Measurements from ENCODE around the gene ASTN2.

ASTN2 gene

DNA sequence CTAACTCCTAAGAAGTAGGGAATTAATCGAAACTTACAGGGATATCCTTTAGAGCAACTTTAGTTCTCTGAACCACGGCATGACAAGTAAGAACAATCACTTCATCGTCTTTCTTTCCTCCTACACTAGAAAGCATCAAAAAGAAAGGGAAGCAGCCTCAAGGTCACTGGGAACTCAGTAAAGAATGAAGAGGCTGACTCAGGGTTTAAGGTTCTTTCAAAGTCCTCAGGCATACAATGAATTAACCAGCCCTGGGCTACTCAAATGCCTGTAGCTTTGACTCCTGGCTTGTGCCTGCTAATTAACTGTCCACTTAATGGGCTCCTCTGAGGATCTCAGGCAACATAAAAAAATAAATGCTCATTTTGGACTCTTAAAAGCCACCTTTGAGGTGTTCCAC lies 625.8 kb downstream of the ASTN2 start:
- DNase-seq: peak; percentile 18

- DNase-seq: no peak
These were observed 628.1 kb downstream of the ASTN2 start for GRCh38 chr9:116786737-116787136.

- DNase-seq: no peak
These were observed 637.7 kb downstream of the ASTN2 start for GRCh38 chr9:116777116-116777515.

GRCh38 chr9:116774421-116775180 lies 640.3 kb downstream of the ASTN2 start:
- peak; percentile 32 for DNase-seq

GRCh38 chr9:116767219-116767618 lies 647.6 kb downstream of the ASTN2 start:
- DNase-seq: no peak

DNA sequence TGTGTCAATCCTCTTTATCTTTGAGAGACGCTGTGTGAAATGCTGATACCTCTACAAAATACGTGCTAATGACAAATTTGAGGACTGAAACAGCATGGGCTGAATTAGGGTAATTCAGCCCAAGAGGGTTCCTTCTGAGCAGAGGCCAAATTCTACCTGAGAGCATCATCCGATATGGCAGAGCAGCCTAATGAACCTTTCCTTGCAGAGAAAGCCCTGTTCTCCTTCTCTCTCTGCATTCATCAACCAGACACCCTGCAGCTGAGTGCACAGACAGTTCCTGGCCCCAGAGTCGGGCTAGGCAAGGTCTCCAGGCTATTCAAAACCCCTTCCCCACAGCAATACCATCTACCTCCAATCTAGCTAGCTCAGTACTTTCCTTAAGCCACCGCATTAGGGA lies 649.8 kb downstream of the ASTN2 start:
- no peak for DNase-seq

DNA sequence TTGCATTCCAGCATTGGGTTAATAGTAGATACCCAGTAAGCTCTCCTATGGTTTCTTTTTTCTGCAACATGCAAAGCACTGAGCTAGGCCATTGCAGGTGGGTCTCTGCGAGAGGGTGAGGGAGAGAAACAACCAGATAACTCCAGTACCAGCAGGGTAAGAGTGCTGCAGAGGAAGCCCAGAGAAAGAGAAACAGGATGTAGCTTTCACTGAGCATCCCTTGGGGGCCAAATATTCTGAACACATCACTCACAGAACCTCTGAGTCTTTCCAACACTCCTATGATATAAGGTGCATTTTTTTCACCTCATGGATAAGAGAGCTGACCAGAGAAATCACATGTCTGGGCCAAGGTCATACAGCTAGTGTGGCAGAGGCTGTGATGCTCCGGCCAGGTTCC lies 651.1 kb downstream of the ASTN2 start:
- no peak for DNase-seq

DNA sequence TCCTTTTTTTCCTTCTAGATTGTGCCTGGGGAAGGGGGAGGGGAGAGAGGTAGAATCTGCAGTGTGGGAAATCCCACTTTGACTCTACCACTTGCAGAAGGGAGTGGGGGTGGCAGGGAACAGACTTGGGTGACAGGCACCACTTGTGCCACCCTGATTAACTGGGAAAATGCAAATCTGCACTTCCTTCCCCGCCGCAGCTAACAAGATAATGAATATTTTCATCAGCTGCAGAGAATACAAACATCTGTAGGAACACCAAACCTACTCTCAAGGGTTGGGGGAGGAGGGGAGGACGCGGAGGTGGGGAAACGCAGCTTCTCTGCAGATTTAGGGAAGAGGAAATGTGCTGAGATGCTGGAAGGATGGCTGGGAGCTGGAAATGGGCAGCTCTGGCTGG lies 654.2 kb downstream of the ASTN2 start:
- DNase-seq: no peak

DNA sequence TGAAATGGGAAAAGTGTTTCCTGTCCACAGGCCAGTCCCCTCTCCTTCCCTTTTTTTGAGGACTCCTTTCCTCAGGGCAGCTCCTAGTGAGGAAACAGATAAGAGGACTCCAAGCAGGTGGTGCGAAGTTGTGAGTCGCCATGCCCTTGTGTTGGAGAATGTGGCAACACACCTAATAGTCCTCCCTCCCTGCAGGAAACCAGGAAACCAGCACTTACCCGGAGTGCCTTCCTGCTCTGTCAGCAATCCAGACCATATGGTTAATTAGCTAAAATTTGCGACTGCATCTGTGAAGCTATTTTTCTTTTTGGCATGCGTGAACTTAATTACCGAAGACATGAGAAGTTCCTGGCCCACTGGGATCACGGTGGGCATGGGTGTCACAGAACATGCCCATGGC lies 657.8 kb downstream of the ASTN2 start:
- DNase-seq: no peak

DNA sequence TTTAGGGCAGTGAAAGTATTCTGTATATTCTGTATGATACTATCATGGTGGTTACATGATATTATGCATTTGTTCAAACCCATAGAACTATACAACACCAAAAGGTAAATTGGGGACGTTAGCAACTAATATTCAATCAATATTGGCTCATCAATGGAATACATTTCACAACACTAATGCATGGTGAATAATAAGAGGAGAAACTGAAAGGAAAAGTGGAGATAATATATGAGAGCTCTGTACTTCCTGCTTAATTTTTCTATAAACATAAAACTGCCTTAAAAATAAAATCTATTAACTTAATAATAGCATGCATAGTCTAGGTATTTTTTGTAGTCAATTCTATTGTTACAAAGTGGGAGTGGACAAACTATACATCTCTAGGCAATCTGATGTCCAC lies 661.5 kb downstream of the ASTN2 start:
- DNase-seq: no peak

GRCh38 chr9:116750510-116750909 lies 664.3 kb downstream of the ASTN2 start:
- DNase-seq: no peak

- DNase-seq: no peak
These were observed 665.1 kb downstream of the ASTN2 start for GRCh38 chr9:116749772-116750171.

DNA sequence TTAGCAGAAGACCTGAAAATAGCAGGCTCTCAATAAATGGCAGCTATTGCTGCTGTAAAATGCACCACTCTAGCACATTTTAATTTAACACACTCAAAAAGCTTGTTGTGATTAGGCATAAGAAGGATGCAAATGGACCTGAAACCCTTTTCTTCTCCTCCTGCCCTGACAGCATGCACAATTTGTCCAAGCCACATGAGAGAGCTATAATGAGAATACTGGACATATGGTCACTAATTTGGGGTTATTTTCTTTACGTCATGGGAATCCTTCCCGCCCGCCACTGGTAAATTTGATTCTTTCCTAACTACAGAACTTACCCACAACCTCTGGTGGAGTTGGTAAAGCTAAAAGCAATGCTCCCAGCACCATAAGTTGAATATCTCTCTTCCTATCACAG lies 665.7 kb downstream of the ASTN2 start:
- no peak for DNase-seq

DNA sequence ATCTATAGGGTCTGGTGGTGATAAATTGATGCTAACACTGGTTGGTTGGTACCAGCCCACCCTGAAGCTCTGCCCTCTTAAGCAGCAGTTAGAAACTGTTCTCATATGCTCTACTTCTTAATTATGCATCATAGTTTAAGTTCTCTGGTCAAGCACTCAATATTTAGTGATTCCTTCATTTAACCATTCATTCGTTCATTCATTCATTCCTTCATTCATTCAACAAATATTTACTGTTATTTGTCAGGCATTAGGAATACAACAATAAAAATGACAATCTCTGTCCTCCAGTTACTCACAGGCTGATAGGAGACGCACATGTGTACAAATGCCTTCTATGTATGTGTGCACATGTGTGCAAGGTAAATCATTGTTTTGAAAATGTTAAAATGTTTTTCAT lies 673.1 kb downstream of the ASTN2 start:
- no peak for DNase-seq

GRCh38 chr9:116741086-116741740 lies 673.6 kb downstream of the ASTN2 start:
- DNase-seq: no peak

DNA sequence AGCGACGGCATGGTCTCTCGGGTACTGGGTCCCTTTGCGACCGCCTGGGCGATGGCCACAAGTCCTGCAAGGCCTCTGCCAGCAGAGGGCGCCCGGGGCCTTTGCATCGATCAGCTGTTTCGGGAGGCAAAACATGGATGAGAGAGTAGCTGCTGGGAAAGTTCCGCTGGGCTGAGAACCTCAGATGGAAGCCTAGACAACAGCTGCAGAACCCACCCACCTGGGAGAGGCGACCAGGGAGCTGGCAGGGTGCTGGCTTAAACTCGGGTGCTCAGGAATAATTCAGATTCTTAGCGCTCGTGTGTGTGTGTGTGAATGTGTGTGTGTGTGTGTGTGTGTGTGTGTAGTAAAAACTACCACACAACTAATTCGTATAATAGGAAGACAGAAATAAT lies 677.7 kb downstream of the ASTN2 start:
- peak; percentile 56 for DNase-seq

GRCh38 chr9:116736399-116737151 lies 678.3 kb downstream of the ASTN2 start:
- DNase-seq: no peak

- no peak for DNase-seq
These were observed 681.7 kb downstream of the ASTN2 start for GRCh38 chr9:116733010-116733641.

DNA sequence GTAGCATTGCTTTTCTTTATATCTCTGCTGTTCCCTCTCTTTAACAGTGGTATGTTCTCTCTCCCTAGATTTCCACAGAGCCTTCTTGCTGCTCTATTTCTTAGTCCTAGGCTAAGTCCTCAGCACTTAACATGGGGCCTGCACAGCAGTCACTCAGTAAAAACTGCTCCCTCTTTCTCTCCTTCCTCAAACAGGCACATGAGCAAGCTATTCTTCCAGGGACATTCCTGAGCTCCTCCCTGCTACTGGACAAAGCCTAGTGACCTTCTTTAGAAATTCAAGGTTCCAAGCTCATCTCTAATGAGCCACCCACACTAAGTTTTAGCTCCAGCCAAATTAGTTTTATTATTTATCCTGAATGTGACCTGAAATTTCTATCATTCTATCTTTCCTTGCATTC lies 688.3 kb downstream of the ASTN2 start:
- no peak for DNase-seq

DNA sequence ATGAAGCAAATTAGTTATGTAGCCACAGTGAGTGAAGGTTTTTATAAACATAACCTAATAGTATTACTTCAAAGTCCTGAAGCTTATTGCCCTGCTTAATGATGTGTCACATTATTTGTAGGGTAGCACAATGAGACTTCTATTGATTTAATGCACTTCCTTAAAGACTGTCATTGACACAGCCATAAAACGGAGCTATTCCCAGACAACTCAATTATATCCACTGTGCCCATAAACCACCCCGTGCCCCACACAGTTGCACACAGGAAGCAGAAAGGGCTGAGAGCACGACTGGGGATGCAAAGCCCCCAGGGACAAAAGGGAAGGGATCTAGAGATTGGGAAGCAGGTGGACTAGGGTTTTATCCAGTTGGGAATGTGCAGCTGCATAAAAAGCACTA lies 690.7 kb downstream of the ASTN2 start:
- no peak for DNase-seq

GRCh38 chr9:116721944-116722343 lies 692.9 kb downstream of the ASTN2 start:
- DNase-seq: no peak

DNA sequence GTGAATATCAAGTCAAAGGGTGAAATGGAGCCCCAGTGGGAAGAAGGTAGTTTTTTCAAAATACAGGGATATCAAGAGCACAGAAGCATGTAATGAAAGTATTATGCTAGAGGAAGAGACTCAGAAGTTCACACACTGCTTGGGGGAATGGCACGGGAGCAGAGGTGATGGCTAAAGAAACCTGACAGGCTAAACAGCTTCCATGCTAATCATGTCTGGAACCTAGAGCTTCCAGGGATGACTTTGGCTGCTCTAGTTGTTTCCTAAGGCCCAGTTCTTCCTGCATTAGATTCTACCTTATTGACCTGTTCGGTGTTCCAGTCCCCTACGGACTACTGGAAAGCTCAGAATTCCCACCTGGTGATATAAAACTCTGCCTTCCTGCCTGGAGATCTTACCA lies 693.4 kb downstream of the ASTN2 start:
- no peak for DNase-seq

GRCh38 chr9:116720111-116720510 lies 694.7 kb downstream of the ASTN2 start:
- no peak for DNase-seq

- DNase-seq: no peak
These were observed 696.7 kb downstream of the ASTN2 start for GRCh38 chr9:116718111-116718510.

Data from NCI-H2227 treated with DMSO at 0.1 percent for 48 hours (cell line).